ENCODE results near the gene ZNF879.

Gene ZNF879

DNA sequence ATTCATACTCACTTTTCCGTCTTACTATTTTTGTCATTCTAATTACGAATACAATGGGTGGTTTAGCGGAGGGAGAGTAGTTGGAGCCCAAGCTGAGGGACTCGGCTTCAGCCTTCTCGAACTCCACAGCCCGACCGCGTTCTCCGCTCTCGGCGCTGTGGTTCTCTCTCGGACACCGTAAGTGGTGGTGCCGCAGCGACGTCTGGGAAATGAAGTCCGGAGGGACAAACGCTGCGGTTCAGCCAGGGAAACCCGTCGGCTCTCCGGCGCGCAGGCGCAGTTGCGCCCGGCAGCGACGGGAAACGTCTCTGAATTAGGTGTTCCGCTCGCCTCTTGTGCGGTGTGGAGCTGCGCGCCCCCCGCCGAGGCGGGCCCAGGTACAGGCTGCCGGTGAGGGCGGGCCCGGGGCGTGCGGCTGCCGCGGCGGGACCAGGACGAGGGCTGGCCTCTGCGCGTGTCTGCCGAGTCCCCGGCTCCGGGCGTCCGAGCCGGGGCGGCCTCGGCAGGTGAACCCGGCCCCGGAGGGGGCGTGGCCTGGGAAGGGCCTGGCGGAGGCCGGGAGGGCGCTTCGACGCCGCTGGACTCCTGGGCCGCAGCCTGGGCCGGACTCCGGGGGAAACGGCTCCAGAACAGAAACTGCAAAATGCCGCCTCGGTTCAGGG is at the start of gene ZNF879:
TSS of gene ZNF879 (plus strand) at position 277 of the 662 bp plus-strand sequence. CDS start 1,201 bp downstream, outside the sequence.
- DNase-seq (ENCODE audit: low spot score): peak; percentile 94

- DNase-seq (ENCODE audit: low spot score): no peak
These were observed 42.2 kb upstream of the ZNF879 start for GRCh38 chr5:178981381-178981780.

GRCh38 chr5:178982941-178983340 is 40.7 kb upstream of the ZNF879 start:
- DNase-seq (ENCODE audit: low spot score): no peak

GRCh38 chr5:178983728-178984127 is 39.9 kb upstream of the ZNF879 start:
- DNase-seq (ENCODE audit: low spot score): no peak

- no peak for DNase-seq (ENCODE audit: low spot score)
These were observed 39.2 kb upstream of the ZNF879 start for GRCh38 chr5:178984145-178985072.

GRCh38 chr5:178986326-178986960 is 37.2 kb upstream of the ZNF879 start:
- DNase-seq (ENCODE audit: low spot score): no peak

GRCh38 chr5:178988436-178989220 is 35.0 kb upstream of the ZNF879 start:
- no peak for DNase-seq (ENCODE audit: low spot score)

DNA sequence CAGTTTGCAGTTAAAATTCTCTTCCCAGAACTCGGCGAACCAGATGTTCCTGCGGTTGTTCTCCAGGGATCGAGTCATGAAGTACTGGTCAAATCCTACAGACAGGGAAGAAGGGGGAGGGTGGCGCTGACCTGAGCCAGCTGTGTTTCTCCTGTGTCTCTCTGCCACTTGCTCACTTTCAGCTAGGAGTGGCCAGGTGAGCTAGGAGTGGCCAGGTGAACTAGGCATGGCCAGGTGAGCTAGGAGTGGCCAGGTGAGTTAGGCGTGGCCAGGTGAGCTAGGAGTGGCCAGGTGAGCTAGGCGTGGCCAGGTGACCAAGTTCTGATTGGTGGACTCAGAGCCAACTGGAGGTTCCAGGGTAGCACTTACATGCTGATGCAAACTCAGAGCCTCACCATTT is 34.3 kb upstream of the ZNF879 start:
- DNase-seq (ENCODE audit: low spot score): no peak

DNA sequence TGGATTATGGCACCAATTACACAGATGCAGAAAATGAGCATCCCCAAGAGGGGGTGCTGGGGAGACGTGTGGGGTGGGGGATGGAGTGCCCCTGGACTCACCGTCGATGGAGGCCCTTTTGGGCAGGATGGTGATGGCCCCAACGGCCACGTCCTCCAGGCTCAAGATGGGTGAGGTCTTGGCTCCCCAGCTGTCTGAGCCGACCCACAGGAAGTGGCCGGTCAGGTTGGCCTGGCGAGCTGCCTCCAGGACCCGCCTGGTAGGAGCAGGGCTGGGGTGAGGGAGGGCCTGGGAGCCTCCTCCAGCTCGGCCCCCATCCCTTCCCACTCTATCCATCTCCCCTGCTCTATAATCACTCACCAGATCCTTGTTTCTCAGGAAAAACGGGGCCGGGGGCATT is 33.1 kb upstream of the ZNF879 start:
- no peak for DNase-seq (ENCODE audit: low spot score)

GRCh38 chr5:178991190-178992145 is 32.1 kb upstream of the ZNF879 start:
- no peak for DNase-seq (ENCODE audit: low spot score)

DNA sequence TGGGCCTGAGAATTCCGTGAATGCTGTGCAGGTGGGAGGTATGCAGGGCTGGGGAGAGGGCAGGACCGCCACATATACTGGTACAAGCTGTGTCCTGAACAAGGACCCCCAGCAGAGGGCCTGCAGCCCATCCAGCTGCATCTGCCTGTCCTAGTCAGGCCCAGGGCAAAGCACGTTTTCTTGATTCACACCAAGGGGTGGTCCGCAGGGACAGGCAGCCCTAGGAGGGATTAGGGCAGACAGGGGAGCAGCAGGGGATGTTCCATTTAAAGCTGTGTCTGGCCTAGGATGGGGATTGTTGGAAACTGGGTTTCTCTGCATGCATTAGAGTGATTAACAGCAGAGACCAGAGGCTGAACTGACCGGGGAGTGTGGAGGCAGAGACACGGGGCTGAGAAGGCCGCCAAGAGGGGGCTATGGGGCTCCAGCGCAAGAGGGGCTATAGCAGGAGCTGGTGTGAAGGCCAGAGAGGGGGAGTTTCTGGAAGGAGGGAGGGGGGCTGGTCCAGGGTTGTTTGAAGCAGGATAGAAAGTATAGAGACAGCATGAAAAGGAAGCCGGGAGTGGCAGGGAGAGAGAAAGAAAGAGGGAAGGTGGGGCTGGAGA is 31.2 kb upstream of the ZNF879 start:
- no peak for DNase-seq (ENCODE audit: low spot score)

DNA sequence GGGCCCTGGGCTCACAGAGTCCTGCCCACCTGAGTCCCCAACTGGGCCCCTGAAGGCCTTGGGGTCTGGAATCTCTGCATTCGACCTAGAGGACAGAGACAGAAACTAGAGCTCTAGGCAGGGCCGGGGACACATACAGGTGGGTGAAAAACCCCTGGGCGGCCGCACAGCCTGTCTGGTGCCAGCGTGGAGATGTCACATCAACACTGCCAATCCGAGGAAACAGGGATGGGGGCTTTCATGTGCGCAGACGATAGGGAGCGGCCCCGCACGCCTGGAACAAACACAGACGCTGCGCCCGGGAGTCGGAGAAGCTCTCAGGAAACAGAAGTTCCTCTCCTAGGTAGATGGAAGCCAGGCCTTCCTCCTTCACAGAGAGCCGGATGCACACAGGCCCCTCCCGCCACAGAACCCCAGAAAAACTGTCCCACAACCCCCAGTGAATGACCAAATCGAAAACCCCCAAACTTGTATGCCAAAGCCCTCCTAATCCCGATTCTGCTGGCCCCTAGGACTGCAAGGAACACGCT is 30.3 kb upstream of the ZNF879 start:
- DNase-seq (ENCODE audit: low spot score): no peak

DNA sequence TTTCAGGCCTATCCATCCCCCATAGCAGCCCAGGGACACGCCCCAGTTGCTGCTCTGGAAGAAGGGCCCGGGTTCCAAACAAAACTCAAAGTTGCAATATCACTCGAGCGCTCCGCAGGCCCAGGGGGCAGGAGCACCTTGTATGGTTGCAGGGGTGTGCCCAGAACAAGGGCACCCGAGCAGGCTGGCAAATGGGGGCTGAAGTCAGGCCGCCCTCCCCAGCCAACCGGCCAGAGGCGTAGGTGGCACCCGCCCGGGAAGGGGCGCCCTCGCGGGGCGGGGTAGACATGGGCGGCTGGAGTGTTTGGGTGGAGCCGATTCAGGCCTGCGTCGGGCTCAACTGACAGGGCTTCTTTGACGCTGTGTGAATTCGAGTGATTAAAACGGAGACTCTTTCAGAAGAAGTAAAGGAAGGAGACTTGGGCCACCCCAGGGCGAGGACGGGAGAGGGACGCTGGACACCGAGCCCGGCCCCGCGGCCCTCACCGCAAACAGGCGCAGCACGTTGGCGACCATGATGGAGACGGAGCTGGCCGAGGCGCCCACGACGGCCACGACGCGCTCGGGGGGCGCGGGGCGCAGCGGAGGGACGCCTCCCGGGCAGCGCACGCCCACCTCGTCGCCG is 29.5 kb upstream of the ZNF879 start:
- no peak for DNase-seq (ENCODE audit: low spot score)

- DNase-seq (ENCODE audit: low spot score): peak; percentile 80
These were observed 28.8 kb upstream of the ZNF879 start, which contains the start of gene GRM6 for GRCh38 chr5:178994580-178995340. Gene GRM6, minus strand, starts transcription at chr5:178995320. Its CDS starts 376 bp downstream, at chr5:178994944.

GRCh38 chr5:178995341-178995690 is 28.3 kb upstream of the ZNF879 start:
- no peak for DNase-seq (ENCODE audit: low spot score)

GRCh38 chr5:178996156-178996555 is 27.4 kb upstream of the ZNF879 start:
- peak; percentile 67 for DNase-seq (ENCODE audit: low spot score)

- no peak for DNase-seq (ENCODE audit: low spot score)
These were observed 26.4 kb upstream of the ZNF879 start for GRCh38 chr5:178997191-178997590.

DNA sequence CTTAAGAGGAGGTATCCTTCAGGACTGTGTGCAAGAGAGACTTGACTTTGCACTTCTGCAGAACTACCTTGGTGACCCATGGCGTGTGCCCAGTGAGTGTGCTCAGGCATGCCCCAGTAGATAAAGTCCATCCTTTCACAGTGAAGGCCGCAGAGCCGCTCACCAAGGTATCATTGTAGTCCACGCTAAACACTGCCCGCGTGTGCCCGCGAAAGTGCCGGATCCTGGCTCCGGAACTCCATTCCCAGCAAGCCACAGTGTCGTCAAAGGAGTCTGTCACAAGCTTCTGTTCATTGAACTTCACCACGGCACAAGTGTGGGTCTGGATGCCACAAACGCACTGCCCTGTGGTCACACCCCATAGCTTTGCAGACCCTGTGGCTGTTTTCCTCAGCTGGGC is 25.2 kb upstream of the ZNF879 start:
- no peak for DNase-seq (ENCODE audit: low spot score)

- DNase-seq (ENCODE audit: low spot score): no peak
These were observed 17.0 kb upstream of the ZNF879 start for GRCh38 chr5:179006564-179006963.
